ENCODE measurements around the gene KRT9. TPM values are rescaled to one million over a fixed set of nuclear protein-coding genes. Genes with fewer than 3 reads are reported as not detected.

The KRT9 gene
- total RNA-seq, 4 donors from 2014 or later = 0.21 TPM; not detected in 3

DNA sequence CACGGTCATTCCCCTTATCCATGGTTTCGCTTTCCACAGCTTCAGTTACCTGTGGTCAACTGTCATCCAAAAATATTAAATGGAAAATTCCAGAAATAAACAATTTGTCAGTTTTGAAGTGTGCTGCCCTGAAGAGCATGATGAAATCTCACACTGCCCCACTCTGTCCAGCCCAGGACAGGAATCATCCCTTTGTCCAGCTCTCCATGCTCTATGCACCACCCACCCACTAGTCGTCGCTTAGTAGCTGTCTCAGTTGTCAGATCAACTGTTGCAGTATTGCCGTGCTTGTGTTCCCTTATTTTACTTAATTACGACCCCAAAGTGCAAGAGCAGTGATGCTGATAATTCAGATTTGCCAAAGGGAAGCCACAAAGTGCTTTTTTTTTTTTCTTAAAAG is 10.3 kb downstream of the KRT9 start:
- Histone ChIP-seq H3K27ac (no peak overlapping the region), H3K36me3 (no peaks in the 10 kb centered on the region), H3K27me3 (no peaks in the 10 kb centered on the region), H3K9me3 (no peaks in the 10 kb centered on the region), H3K4me1 (no peaks in the 10 kb centered on the region), H3K4me3 (no peak overlapping the region)
- no peak for TF ChIP-seq CTCF (IDR thresholded peaks at IDR 0.05)
- no peak for TF ChIP-seq POLR2A (IDR thresholded peaks at IDR 0.05)
- DNase-seq = no peak
- intact Hi-C loops (cut with DNase I; ENCODE audit: low total_unique reads) = no loop called here

GRCh38 chr17:41559548-41559947 is 12.3 kb downstream of the KRT9 start:
- Histone ChIP-seq H3K27me3 (no peaks in the 10 kb centered on the region), H3K36me3 (no peaks in the 10 kb centered on the region), H3K4me3 (no peak overlapping the region), H3K27ac (no peak overlapping the region), H3K9me3 (no peaks in the 10 kb centered on the region), H3K4me1 (no peaks in the 10 kb centered on the region)
- intact Hi-C loops (cut with DNase I; ENCODE audit: low total_unique reads) = no loop called here
- no peak for DNase-seq
- TF ChIP-seq POLR2A (IDR thresholded peaks at IDR 0.05) = no peak

DNA sequence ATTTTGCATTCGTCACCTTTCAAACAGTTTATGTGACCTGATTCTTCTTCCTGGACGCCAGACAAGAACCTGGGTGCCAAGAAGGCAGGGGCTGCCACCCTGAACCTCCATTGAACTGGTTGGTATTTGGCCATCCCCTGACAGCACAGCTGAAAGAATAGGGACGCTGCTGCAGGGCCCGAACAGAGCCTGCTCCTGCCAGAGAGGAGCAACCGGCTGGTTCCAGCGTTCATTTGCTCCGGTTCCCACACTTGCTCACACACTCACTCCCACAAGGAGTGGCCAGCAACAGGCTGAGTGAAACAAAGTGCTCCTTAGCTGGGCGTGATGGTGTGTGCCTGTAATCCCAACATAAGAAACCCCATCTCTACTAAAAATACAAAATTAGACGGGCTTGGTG is 14.9 kb downstream of the KRT9 start:
- no peaks in the 10 kb centered on the region for H3K4me1 ChIP-seq
- H3K27me3 ChIP-seq = no peaks in the 10 kb centered on the region
- H3K9me3 ChIP-seq = no peaks in the 10 kb centered on the region
- TF ChIP-seq CTCF (IDR thresholded peaks at IDR 0.05) = no peak
- no peak for TF ChIP-seq POLR2A (IDR thresholded peaks at IDR 0.05)
- DNase-seq = no peak
- no peaks in the 10 kb centered on the region for H3K36me3 ChIP-seq
- no peak overlapping the region for H3K4me3 ChIP-seq
- H3K27ac ChIP-seq = no peak overlapping the region
- intact Hi-C loops (cut with DNase I; ENCODE audit: low total_unique reads) = no loop called here

DNA sequence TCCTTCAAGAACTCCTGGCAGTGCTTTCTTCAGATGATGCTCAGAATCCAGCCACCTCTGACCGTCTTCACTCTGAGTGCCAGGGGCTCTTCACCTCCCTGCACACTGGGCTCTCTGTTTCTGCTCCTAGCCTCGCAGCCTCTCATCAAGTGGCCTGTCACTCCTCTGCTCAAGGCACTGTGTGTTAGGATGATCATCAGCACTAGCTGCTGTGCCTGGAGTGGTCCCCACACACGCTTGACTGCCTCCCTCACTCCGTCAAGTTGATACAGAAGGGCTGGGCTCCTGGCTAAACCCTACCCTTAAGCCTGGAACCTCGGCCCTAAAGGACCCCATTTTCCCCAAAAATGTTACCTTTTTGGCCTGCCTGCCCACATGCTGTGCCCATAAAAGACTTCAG is 15.6 kb downstream of the KRT9 start:
- Histone ChIP-seq H3K4me1 (no peaks in the 10 kb centered on the region), H3K27ac (no peak overlapping the region), H3K27me3 (no peaks in the 10 kb centered on the region), H3K36me3 (no peaks in the 10 kb centered on the region), H3K9me3 (no peaks in the 10 kb centered on the region), H3K4me3 (no peak overlapping the region)
- no peak for TF ChIP-seq CTCF (IDR thresholded peaks at IDR 0.05)
- no peak for TF ChIP-seq POLR2A (IDR thresholded peaks at IDR 0.05)
- DNase-seq = no peak
- intact Hi-C loops (cut with DNase I; ENCODE audit: low total_unique reads) = no loop called here

GRCh38 chr17:41555105-41555887 is 16.6 kb downstream of the KRT9 start:
- no peak for TF ChIP-seq POLR2A (IDR thresholded peaks at IDR 0.05)
- no peak for TF ChIP-seq CTCF (IDR thresholded peaks at IDR 0.05)
- Histone ChIP-seq H3K4me3 (no peak overlapping the region), H3K27me3 (no peaks in the 10 kb centered on the region), H3K36me3 (no peaks in the 10 kb centered on the region), H3K4me1 (no peaks in the 10 kb centered on the region), H3K9me3 (no peaks in the 10 kb centered on the region), H3K27ac (no peak overlapping the region)
- DNase-seq = no peak
- intact Hi-C loops (cut with DNase I; ENCODE audit: low total_unique reads) = no loop called here

Measured in uterus (tissue), 4 donors.